ENCODE results near the gene SEMA5A.
A peak's percentile ranks its signal among the peaks of the same experiment; 100 is the strongest.

SEMA5A gene

GRCh38 chr5:9474219-9475002 lies 71.5 kb downstream of the SEMA5A start:
- no peak overlapping the region for H2AFZ ChIP-seq (ENCODE audit: low read depth, low read length)
- no peaks in the 10 kb centered on the region for H3K27me3 ChIP-seq (ENCODE audit: insufficient read depth, low read length)
- H3K4me3 ChIP-seq (ENCODE audit: low read length) = no peak overlapping the region
- peaks cover 4% of the 10 kb centered on the region for H3K4me1 ChIP-seq (ENCODE audit: insufficient read depth, low read length)
- H3K9me3 ChIP-seq (ENCODE audit: low read length) = peaks cover 10% of the 10 kb centered on the region
- no peaks in the 10 kb centered on the region for H3K36me3 ChIP-seq (ENCODE audit: insufficient read depth, low read length)

- H3K27me3 ChIP-seq (ENCODE audit: insufficient read depth, low read length) = no peaks in the 10 kb centered on the region
- no peaks in the 10 kb centered on the region for H3K36me3 ChIP-seq (ENCODE audit: insufficient read depth, low read length)
- peaks cover 10% of the 10 kb centered on the region for H3K9me3 ChIP-seq (ENCODE audit: low read length)
- no peak overlapping the region for H2AFZ ChIP-seq (ENCODE audit: low read depth, low read length)
- peaks cover 4% of the 10 kb centered on the region for H3K4me1 ChIP-seq (ENCODE audit: insufficient read depth, low read length)
- H3K4me3 ChIP-seq (ENCODE audit: low read length) = no peak overlapping the region
Observed at GRCh38 chr5:9473624-9474023, 72.3 kb downstream of the SEMA5A start.

GRCh38 chr5:9470410-9470809 lies 75.5 kb downstream of the SEMA5A start:
- H3K9me3 ChIP-seq (ENCODE audit: low read length) = no peaks in the 10 kb centered on the region
- H3K27me3 ChIP-seq (ENCODE audit: insufficient read depth, low read length) = no peaks in the 10 kb centered on the region
- no peak overlapping the region for H2AFZ ChIP-seq (ENCODE audit: low read depth, low read length)
- H3K36me3 ChIP-seq (ENCODE audit: insufficient read depth, low read length) = no peaks in the 10 kb centered on the region
- peaks cover 4% of the 10 kb centered on the region for H3K4me1 ChIP-seq (ENCODE audit: insufficient read depth, low read length)
- no peak overlapping the region for H3K4me3 ChIP-seq (ENCODE audit: low read length)

GRCh38 chr5:9468060-9468388 lies 77.9 kb downstream of the SEMA5A start:
- Histone ChIP-seq H3K4me1 (ENCODE audit: insufficient read depth, low read length) (peaks cover 4% of the 10 kb centered on the region), H3K27me3 (ENCODE audit: insufficient read depth, low read length) (no peaks in the 10 kb centered on the region), H3K36me3 (ENCODE audit: insufficient read depth, low read length) (no peaks in the 10 kb centered on the region), H3K4me3 (ENCODE audit: low read length) (no peak overlapping the region), H2AFZ (ENCODE audit: low read depth, low read length) (no peak overlapping the region), H3K9me3 (ENCODE audit: low read length) (no peaks in the 10 kb centered on the region)

GRCh38 chr5:9467199-9468059 lies 78.4 kb downstream of the SEMA5A start:
- Histone ChIP-seq H3K4me1 (ENCODE audit: insufficient read depth, low read length) (peaks cover 3% of the 10 kb centered on the region), H3K4me3 (ENCODE audit: low read length) (no peak overlapping the region), H3K27me3 (ENCODE audit: insufficient read depth, low read length) (no peaks in the 10 kb centered on the region), H3K9me3 (ENCODE audit: low read length) (no peaks in the 10 kb centered on the region), H3K36me3 (ENCODE audit: insufficient read depth, low read length) (no peaks in the 10 kb centered on the region), H2AFZ (ENCODE audit: low read depth, low read length) (no peak overlapping the region)

- Histone ChIP-seq H3K4me3 (ENCODE audit: low read length) (no peak overlapping the region), H2AFZ (ENCODE audit: low read depth, low read length) (no peak overlapping the region), H3K4me1 (ENCODE audit: insufficient read depth, low read length) (no peaks in the 10 kb centered on the region), H3K27me3 (ENCODE audit: insufficient read depth, low read length) (no peaks in the 10 kb centered on the region), H3K36me3 (ENCODE audit: insufficient read depth, low read length) (no peaks in the 10 kb centered on the region), H3K9me3 (ENCODE audit: low read length) (no peaks in the 10 kb centered on the region)
Observed at GRCh38 chr5:9466697-9467096, 79.2 kb downstream of the SEMA5A start.

GRCh38 chr5:9464478-9464877 lies 81.4 kb downstream of the SEMA5A start:
- Histone ChIP-seq H3K4me1 (ENCODE audit: insufficient read depth, low read length) (no peaks in the 10 kb centered on the region), H3K36me3 (ENCODE audit: insufficient read depth, low read length) (no peaks in the 10 kb centered on the region), H3K4me3 (ENCODE audit: low read length) (no peak overlapping the region), H3K9me3 (ENCODE audit: low read length) (no peaks in the 10 kb centered on the region), H2AFZ (ENCODE audit: low read depth, low read length) (no peak overlapping the region), H3K27me3 (ENCODE audit: insufficient read depth, low read length) (no peaks in the 10 kb centered on the region)

- H3K9me3 ChIP-seq (ENCODE audit: low read length) = peaks cover 3% of the 10 kb centered on the region
- H3K4me3 ChIP-seq (ENCODE audit: low read length) = no peak overlapping the region
- H2AFZ ChIP-seq (ENCODE audit: low read depth, low read length) = no peak overlapping the region
- no peaks in the 10 kb centered on the region for H3K36me3 ChIP-seq (ENCODE audit: insufficient read depth, low read length)
- no peaks in the 10 kb centered on the region for H3K27me3 ChIP-seq (ENCODE audit: insufficient read depth, low read length)
- H3K4me1 ChIP-seq (ENCODE audit: insufficient read depth, low read length) = peaks cover 3% of the 10 kb centered on the region
Observed at GRCh38 chr5:9462109-9462508, 83.8 kb downstream of the SEMA5A start.

- no peak overlapping the region for H3K4me3 ChIP-seq (ENCODE audit: low read length)
- no peak overlapping the region for H2AFZ ChIP-seq (ENCODE audit: low read depth, low read length)
- H3K36me3 ChIP-seq (ENCODE audit: insufficient read depth, low read length) = no peaks in the 10 kb centered on the region
- no peaks in the 10 kb centered on the region for H3K27me3 ChIP-seq (ENCODE audit: insufficient read depth, low read length)
- H3K9me3 ChIP-seq (ENCODE audit: low read length) = peaks cover 3% of the 10 kb centered on the region
- peaks cover 13% of the 10 kb centered on the region for H3K4me1 ChIP-seq (ENCODE audit: insufficient read depth, low read length)
Observed at GRCh38 chr5:9460885-9461645, 84.8 kb downstream of the SEMA5A start.

GRCh38 chr5:9456435-9457042 lies 89.3 kb downstream of the SEMA5A start:
- peak overlapping the region; percentile 37 for H2AFZ ChIP-seq (ENCODE audit: low read depth, low read length)
- peaks cover 37% of the 10 kb centered on the region for H3K4me1 ChIP-seq (ENCODE audit: insufficient read depth, low read length)
- no peak overlapping the region for H3K4me3 ChIP-seq (ENCODE audit: low read length)
- H3K36me3 ChIP-seq (ENCODE audit: insufficient read depth, low read length) = no peaks in the 10 kb centered on the region
- H3K9me3 ChIP-seq (ENCODE audit: low read length) = peaks cover 3% of the 10 kb centered on the region
- no peaks in the 10 kb centered on the region for H3K27me3 ChIP-seq (ENCODE audit: insufficient read depth, low read length)

- no peaks in the 10 kb centered on the region for H3K27me3 ChIP-seq (ENCODE audit: insufficient read depth, low read length)
- H3K36me3 ChIP-seq (ENCODE audit: insufficient read depth, low read length) = no peaks in the 10 kb centered on the region
- peaks cover 3% of the 10 kb centered on the region for H3K9me3 ChIP-seq (ENCODE audit: low read length)
- peaks cover 42% of the 10 kb centered on the region for H3K4me1 ChIP-seq (ENCODE audit: insufficient read depth, low read length)
- H3K4me3 ChIP-seq (ENCODE audit: low read length) = no peak overlapping the region
- peak overlapping the region; percentile 37 for H2AFZ ChIP-seq (ENCODE audit: low read depth, low read length)
Observed at GRCh38 chr5:9455826-9456434, 89.9 kb downstream of the SEMA5A start.

- H3K27me3 ChIP-seq (ENCODE audit: insufficient read depth, low read length) = no peaks in the 10 kb centered on the region
- H3K36me3 ChIP-seq (ENCODE audit: insufficient read depth, low read length) = no peaks in the 10 kb centered on the region
- H3K9me3 ChIP-seq (ENCODE audit: low read length) = peaks cover 3% of the 10 kb centered on the region
- no peak overlapping the region for H2AFZ ChIP-seq (ENCODE audit: low read depth, low read length)
- peaks cover 42% of the 10 kb centered on the region for H3K4me1 ChIP-seq (ENCODE audit: insufficient read depth, low read length)
- no peak overlapping the region for H3K4me3 ChIP-seq (ENCODE audit: low read length)
Observed at GRCh38 chr5:9454491-9454890, 91.4 kb downstream of the SEMA5A start.
